Uterus (tissue), 4 donors: ENCODE results near the gene TMEM255B. TPM values are rescaled to one million over a fixed set of nuclear protein-coding genes. Genes with fewer than 3 reads are reported as not detected.

Source experiments
- DNase-seq, 2 donors: peaks; one replicate each; pipeline ENCODE4 v3.0.0-alpha.2; 2019 to 2020
- H3K27ac ChIP-seq, 2 donors: fragments of 200-600 bp; sonication (generic); 1 replicate in 1 of 2; 2 replicates in 1 of 2; pipeline ENCODE4 v1.5.1; 2016 to 2018
- H3K27me3 ChIP-seq, 2 donors: fragments of 200-600 bp; sonication (generic); one replicate each; pipeline ENCODE4 v1.5.1; 2018 to 2019; ENCODE audit warnings: control low read depth in 1 of 2
- H3K36me3 ChIP-seq, 2 donors: fragments of 200-600 bp; sonication (generic); one replicate each; pipeline ENCODE4 v1.5.1; 2019; ENCODE audit warnings: control low read depth in 1 of 2
- H3K4me1 ChIP-seq, 2 donors: fragments of 200-600 bp; sonication (generic); one replicate each; pipeline ENCODE4 v1.5.1; 2018 to 2019; ENCODE audit warnings: control low read depth in 1 of 2
- H3K4me3 ChIP-seq, 2 donors: fragments of 200-600 bp; sonication (generic); 1 replicate in 1 of 2; 2 replicates in 1 of 2; pipeline ENCODE4 v1.5.1; 2018 to 2019; ENCODE audit warnings: mild to moderate bottlenecking in 1 of 2
- H3K9me3 ChIP-seq, 2 donors: fragments of 200-600 bp; sonication (generic); one replicate each; pipeline ENCODE4 v1.5.1; 2019; ENCODE audit warnings: control low read depth in 1 of 2
- CTCF ChIP-seq, 4 experiments: fragments of 200-600 bp in 2 of 4; fragments of 450-650 bp in 2 of 4; sonication (generic) in 2 of 4; IDR thresholded peaks; one replicate each; pipeline ENCODE4 v1.5.1; 2016 to 2019; ENCODE audit warnings: antibody characterized with exemption in 4 of 4, mild to moderate bottlenecking in 2 of 4, moderate library complexity in 1 of 4
- POLR2A ChIP-seq, 2 donors: fragments of 450-650 bp; IDR thresholded peaks; one replicate each; pipeline ENCODE4 v1.6.1; 2016; ENCODE audit warnings: antibody characterized with exemption in 2 of 2, mild to moderate bottlenecking in 1 of 2, moderate library complexity in 1 of 2
- intact Hi-C: fragments of 100-400 bp; cut with DNase I; formaldehyde crosslinking; loops from one replicate; pipeline ENCODE4 v1.15.1; 2023; ENCODE audit warnings: low total_unique reads
- total RNA-seq, 4 donors: library from RNA; depleted of rRNA in 3 of 4; stranded (reverse); fragments of >200 nt in 3 of 4; gene quantifications; one replicate each; pipeline versions ENCODE4 v1.1.0 to v1.2.4, GENCODE V29; 2014 to 2023
- donor health status: DM: yes; HTN: yes; CAD: no.

The TMEM255B gene
- total RNA-seq, 4 donors from 2014 or later, result 1.8 to 143 (median 33.2) TPM

DNA sequence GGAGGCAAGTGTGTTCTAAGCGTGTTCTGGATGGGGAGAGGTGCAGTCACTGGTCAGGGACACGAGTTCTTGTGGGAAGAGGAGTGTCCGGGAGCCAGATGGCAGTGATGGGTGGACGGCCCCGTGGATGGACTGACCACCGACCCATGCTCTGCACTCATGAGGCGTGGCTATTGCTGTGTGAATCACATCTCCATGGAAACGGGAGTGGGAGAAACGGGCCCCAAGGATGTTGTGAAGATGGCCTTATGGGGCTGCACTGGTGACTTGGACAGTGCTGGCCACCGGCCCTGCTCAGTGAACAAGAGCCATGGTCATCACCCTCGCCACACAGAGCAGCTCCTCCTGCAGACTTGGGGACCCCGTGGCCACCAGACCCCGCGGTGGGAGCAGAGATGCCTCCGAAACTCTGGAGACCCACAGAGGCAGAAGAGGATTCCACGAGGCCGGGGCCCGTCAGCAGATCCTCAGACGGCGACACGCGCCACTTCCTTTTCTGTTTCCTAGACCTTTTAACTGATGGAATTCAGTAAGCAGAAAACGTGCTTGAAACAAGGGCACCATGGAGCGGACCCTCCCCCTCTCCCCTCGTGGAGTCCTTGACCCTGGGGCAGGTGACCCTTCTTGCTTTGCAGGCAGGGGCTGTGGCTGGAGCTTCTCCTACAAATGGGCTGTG, 57.4 kb downstream of the TMEM255B start:
- no peaks in the 10 kb centered on the region for H3K9me3 ChIP-seq
- no peaks in the 10 kb centered on the region for H3K27me3 ChIP-seq
- TF ChIP-seq CTCF (IDR thresholded peaks at IDR 0.05), result no peak
- TF ChIP-seq POLR2A (IDR thresholded peaks at IDR 0.05), result no peak
- intact Hi-C loops, result loop anchor here (5.0 kb wide), 1 partner anchor 131 kb away; no protein-coding TSS in a partner anchor
- DNase-seq, result peak in 1 of 2 donors; percentile 39
- H3K27ac ChIP-seq, result no peak overlapping the region
- no peaks in the 10 kb centered on the region for H3K36me3 ChIP-seq
- H3K4me1 ChIP-seq, result peaks cover 2 to 8% of the 10 kb centered on the region in 2 donors
- H3K4me3 ChIP-seq, result no peak overlapping the region

- H3K4me1 ChIP-seq, result peaks cover 10 to 16% of the 10 kb centered on the region in 2 donors
- TF ChIP-seq POLR2A (IDR thresholded peaks at IDR 0.05) (peak in 1 of 2 donors; percentile 8), CTCF (IDR thresholded peaks at IDR 0.05) (peak; percentile 87 to 96 (median 92))
- H3K4me3 ChIP-seq, result no peak overlapping the region
- no peaks in the 10 kb centered on the region for H3K9me3 ChIP-seq
- H3K27ac ChIP-seq, result peak overlapping the region; percentile 68 to 72
- intact Hi-C loops, result loop anchor here (5.0 kb wide), 1 partner anchor 130 kb away; no protein-coding TSS in a partner anchor
- DNase-seq, result peak; percentile 88 to 96
- H3K36me3 ChIP-seq, result no peaks in the 10 kb centered on the region
- no peaks in the 10 kb centered on the region for H3K27me3 ChIP-seq
Observed at GRCh38 chr13:113816946-113817859, 58.2 kb downstream of the TMEM255B start.

GRCh38 chr13:113817860-113818691, 59.0 kb downstream of the TMEM255B start:
- no peaks in the 10 kb centered on the region for H3K36me3 ChIP-seq
- peaks cover 11 to 20% of the 10 kb centered on the region in 2 donors for H3K4me1 ChIP-seq
- intact Hi-C loops, result loop anchor here (5.0 kb wide), 1 partner anchor 129 kb away; no protein-coding TSS in a partner anchor
- H3K4me3 ChIP-seq, result no peak overlapping the region
- no peaks in the 10 kb centered on the region for H3K27me3 ChIP-seq
- H3K27ac ChIP-seq, result peak overlapping the region; percentile 68 to 72
- no peaks in the 10 kb centered on the region for H3K9me3 ChIP-seq
- TF ChIP-seq POLR2A (IDR thresholded peaks at IDR 0.05), result no peak
- no peak for TF ChIP-seq CTCF (IDR thresholded peaks at IDR 0.05)
- no peak for DNase-seq

GRCh38 chr13:113818700-113819295, 59.8 kb downstream of the TMEM255B start:
- Histone ChIP-seq H3K27me3 (no peaks in the 10 kb centered on the region), H3K4me1 (peaks cover 11 to 20% of the 10 kb centered on the region in 2 donors), H3K27ac (peak overlapping the region; percentile 87 to 88), H3K36me3 (no peaks in the 10 kb centered on the region), H3K9me3 (no peaks in the 10 kb centered on the region), H3K4me3 (no peak overlapping the region)
- intact Hi-C loops, result loop anchor here (5.0 kb wide), 1 partner anchor 129 kb away; no protein-coding TSS in a partner anchor
- DNase-seq, result peak in 1 of 2 donors; percentile 42
- no peak for TF ChIP-seq POLR2A (IDR thresholded peaks at IDR 0.05)
